ENCODE measurements around the gene CDH13.

DNA sequence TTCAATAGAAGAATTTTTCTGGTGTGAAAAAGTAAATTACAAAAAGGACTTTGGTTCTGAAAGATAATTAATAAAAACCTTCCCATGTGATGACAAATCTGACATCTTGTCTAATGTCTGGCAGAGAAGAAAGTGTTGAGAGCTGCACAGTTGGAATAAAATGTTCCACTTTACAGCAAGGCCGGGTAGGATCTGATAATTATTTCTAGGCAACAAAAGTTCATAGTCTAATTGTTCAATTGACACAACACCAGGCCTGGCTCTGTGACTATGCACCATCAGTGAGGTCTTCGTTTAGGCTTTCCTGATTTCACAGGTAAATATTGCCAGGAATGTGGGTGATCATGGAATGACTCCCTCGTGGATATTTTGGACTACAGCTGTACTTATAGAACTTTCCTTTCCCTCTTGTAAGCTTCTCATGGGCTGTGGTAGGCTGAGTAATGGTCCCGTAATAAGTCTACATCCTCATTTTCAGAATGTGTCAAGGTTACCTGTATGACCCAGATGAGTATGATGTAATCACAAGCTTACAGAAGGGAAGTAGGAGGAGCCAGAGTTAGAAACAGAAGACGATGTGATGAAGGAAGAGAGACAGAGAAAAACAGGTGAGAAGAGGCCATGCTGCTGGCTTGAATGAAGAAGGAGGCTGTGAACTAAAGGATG is 217.0 kb downstream of the CDH13 start:
- TF ChIP-seq, protein P1, sequence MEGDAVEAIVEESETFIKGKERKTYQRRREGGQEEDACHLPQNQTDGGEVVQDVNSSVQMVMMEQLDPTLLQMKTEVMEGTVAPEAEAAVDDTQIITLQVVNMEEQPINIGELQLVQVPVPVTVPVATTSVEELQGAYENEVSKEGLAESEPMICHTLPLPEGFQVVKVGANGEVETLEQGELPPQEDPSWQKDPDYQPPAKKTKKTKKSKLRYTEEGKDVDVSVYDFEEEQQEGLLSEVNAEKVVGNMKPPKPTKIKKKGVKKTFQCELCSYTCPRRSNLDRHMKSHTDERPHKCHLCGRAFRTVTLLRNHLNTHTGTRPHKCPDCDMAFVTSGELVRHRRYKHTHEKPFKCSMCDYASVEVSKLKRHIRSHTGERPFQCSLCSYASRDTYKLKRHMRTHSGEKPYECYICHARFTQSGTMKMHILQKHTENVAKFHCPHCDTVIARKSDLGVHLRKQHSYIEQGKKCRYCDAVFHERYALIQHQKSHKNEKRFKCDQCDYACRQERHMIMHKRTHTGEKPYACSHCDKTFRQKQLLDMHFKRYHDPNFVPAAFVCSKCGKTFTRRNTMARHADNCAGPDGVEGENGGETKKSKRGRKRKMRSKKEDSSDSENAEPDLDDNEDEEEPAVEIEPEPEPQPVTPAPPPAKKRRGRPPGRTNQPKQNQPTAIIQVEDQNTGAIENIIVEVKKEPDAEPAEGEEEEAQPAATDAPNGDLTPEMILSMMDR (conservative IDR thresholded peaks at IDR 0.05 in 1 of 2, IDR thresholded peaks at IDR 0.05 in 1 of 2; ENCODE audit: low read depth in 1 of 2, low read length in 2 of 2): no peak
- no peak for TF ChIP-seq EZH2 (IDR thresholded peaks at IDR 0.05; ENCODE audit: low read length, missing control alignments)

Data from fibroblast of lung (primary cell).